ACC112 (cell line): ENCODE data around the gene MOB1B.

Source experiments
- H2AFZ ChIP-seq: fragments of 200-600 bp; sonication (generic); one replicate; pipeline ENCODE4 v1.6.0; 2017; ENCODE audit warnings: antibody characterized with exemption, low read length; ENCODE audit not compliant: unreplicated experiment
- H3K27ac ChIP-seq: fragments of 200-600 bp; sonication (generic); 2 replicates; pipeline ENCODE4 v1.5.1; 2014; ENCODE audit warnings: low read depth, mild to moderate bottlenecking, antibody characterized with exemption, low read length, moderate library complexity
- H3K27me3 ChIP-seq: fragments of 200-600 bp; sonication (generic); 2 replicates; pipeline ENCODE4 v1.6.1; 2014; ENCODE audit warnings: mild to moderate bottlenecking, antibody characterized with exemption, low read length, moderate library complexity, mixed read lengths; ENCODE audit not compliant: insufficient read depth
- H3K36me3 ChIP-seq: fragments of 200-600 bp; sonication (generic); 2 replicates; pipeline ENCODE4 v1.6.1; 2016; ENCODE audit warnings: mild to moderate bottlenecking, antibody characterized with exemption, low read length, moderate library complexity, mixed read lengths; ENCODE audit not compliant: insufficient read depth
- H3K4me1 ChIP-seq: fragments of 200-600 bp; sonication (generic); one replicate; pipeline ENCODE4 v1.6.1; 2016; ENCODE audit warnings: low read length, mixed read lengths; ENCODE audit not compliant: insufficient read depth, unreplicated experiment, control insufficient read depth
- H3K4me3 ChIP-seq: fragments of 200-600 bp; sonication (generic); 2 replicates; pipeline ENCODE4 v1.5.1; 2014; ENCODE audit warnings: mild to moderate bottlenecking, low read depth, low read length
- H3K79me2 ChIP-seq: fragments of 200-600 bp; sonication (generic); one replicate; pipeline ENCODE4 v1.6.0; 2016; ENCODE audit warnings: low read length; ENCODE audit not compliant: control insufficient read depth, unreplicated experiment, insufficient read depth

MOB1B gene

GRCh38 chr4:70932984-70933383, 30.8 kb downstream of the MOB1B start:
- H3K4me1 ChIP-seq = peaks cover under 1% of the 10 kb centered on the region
- H3K27ac ChIP-seq = no peak overlapping the region
- no peak overlapping the region for H3K4me3 ChIP-seq
- peaks cover 24% of the 10 kb centered on the region for H3K79me2 ChIP-seq
- H3K27me3 ChIP-seq = no peaks in the 10 kb centered on the region
- no peak overlapping the region for H2AFZ ChIP-seq
- H3K36me3 ChIP-seq = no peaks in the 10 kb centered on the region

- no peak overlapping the region for H2AFZ ChIP-seq
- no peaks in the 10 kb centered on the region for H3K4me1 ChIP-seq
- H3K27me3 ChIP-seq = no peaks in the 10 kb centered on the region
- no peak overlapping the region for H3K4me3 ChIP-seq
- H3K79me2 ChIP-seq = peaks cover 30% of the 10 kb centered on the region
- H3K27ac ChIP-seq = no peak overlapping the region
- no peaks in the 10 kb centered on the region for H3K36me3 ChIP-seq
Measured at GRCh38 chr4:70935038-70935695, 33.0 kb downstream of the MOB1B start.

- Histone ChIP-seq H3K4me1 (no peaks in the 10 kb centered on the region), H3K4me3 (no peak overlapping the region), H3K27ac (no peak overlapping the region), H3K79me2 (peaks cover 30% of the 10 kb centered on the region), H3K36me3 (no peaks in the 10 kb centered on the region), H2AFZ (no peak overlapping the region), H3K27me3 (no peaks in the 10 kb centered on the region)
Measured at GRCh38 chr4:70936200-70936787, 34.1 kb downstream of the MOB1B start.

- Histone ChIP-seq H3K4me3 (no peak overlapping the region), H3K27ac (no peak overlapping the region), H2AFZ (no peak overlapping the region), H3K36me3 (no peaks in the 10 kb centered on the region), H3K79me2 (peaks cover 20% of the 10 kb centered on the region), H3K27me3 (no peaks in the 10 kb centered on the region), H3K4me1 (no peaks in the 10 kb centered on the region)
Measured at GRCh38 chr4:70938086-70938485, 35.9 kb downstream of the MOB1B start.

GRCh38 chr4:70940134-70940533, 38.0 kb downstream of the MOB1B start:
- no peak overlapping the region for H3K4me3 ChIP-seq
- no peaks in the 10 kb centered on the region for H3K27me3 ChIP-seq
- peaks cover 13% of the 10 kb centered on the region for H3K79me2 ChIP-seq
- H3K36me3 ChIP-seq = no peaks in the 10 kb centered on the region
- H2AFZ ChIP-seq = no peak overlapping the region
- peaks cover 4% of the 10 kb centered on the region for H3K4me1 ChIP-seq
- no peak overlapping the region for H3K27ac ChIP-seq

GRCh38 chr4:70943114-70943513, 40.9 kb downstream of the MOB1B start:
- Histone ChIP-seq H3K27ac (no peak overlapping the region), H3K4me3 (no peak overlapping the region), H3K79me2 (peaks cover 21% of the 10 kb centered on the region), H3K36me3 (no peaks in the 10 kb centered on the region), H3K4me1 (peaks cover 12% of the 10 kb centered on the region), H2AFZ (no peak overlapping the region), H3K27me3 (no peaks in the 10 kb centered on the region)

- H3K4me1 ChIP-seq = peaks cover 12% of the 10 kb centered on the region
- peaks cover 25% of the 10 kb centered on the region for H3K79me2 ChIP-seq
- no peak overlapping the region for H3K4me3 ChIP-seq
- no peak overlapping the region for H2AFZ ChIP-seq
- no peaks in the 10 kb centered on the region for H3K36me3 ChIP-seq
- H3K27me3 ChIP-seq = no peaks in the 10 kb centered on the region
- H3K27ac ChIP-seq = peak overlapping the region; percentile 27
Measured at GRCh38 chr4:70945046-70945445, 42.9 kb downstream of the MOB1B start.

- Histone ChIP-seq H3K79me2 (peaks cover 26% of the 10 kb centered on the region), H2AFZ (no peak overlapping the region), H3K4me1 (peaks cover 12% of the 10 kb centered on the region), H3K36me3 (no peaks in the 10 kb centered on the region), H3K27me3 (no peaks in the 10 kb centered on the region), H3K4me3 (no peak overlapping the region), H3K27ac (peak overlapping the region; percentile 27)
Measured at GRCh38 chr4:70945452-70946055, 43.4 kb downstream of the MOB1B start.

GRCh38 chr4:70946939-70947338, 44.8 kb downstream of the MOB1B start:
- Histone ChIP-seq H3K4me1 (peaks cover 12% of the 10 kb centered on the region), H3K79me2 (peaks cover 29% of the 10 kb centered on the region), H3K4me3 (no peak overlapping the region), H3K36me3 (no peaks in the 10 kb centered on the region), H2AFZ (no peak overlapping the region), H3K27me3 (no peaks in the 10 kb centered on the region), H3K27ac (no peak overlapping the region)

- no peak overlapping the region for H3K4me3 ChIP-seq
- H3K79me2 ChIP-seq = peaks cover 31% of the 10 kb centered on the region
- peaks cover 12% of the 10 kb centered on the region for H3K4me1 ChIP-seq
- H3K36me3 ChIP-seq = no peaks in the 10 kb centered on the region
- no peak overlapping the region for H3K27ac ChIP-seq
- H2AFZ ChIP-seq = no peak overlapping the region
- H3K27me3 ChIP-seq = no peaks in the 10 kb centered on the region
Measured at GRCh38 chr4:70948665-70949260, 46.6 kb downstream of the MOB1B start.
